Measurements from ENCODE around the gene YPEL2.

Gene YPEL2

DNA sequence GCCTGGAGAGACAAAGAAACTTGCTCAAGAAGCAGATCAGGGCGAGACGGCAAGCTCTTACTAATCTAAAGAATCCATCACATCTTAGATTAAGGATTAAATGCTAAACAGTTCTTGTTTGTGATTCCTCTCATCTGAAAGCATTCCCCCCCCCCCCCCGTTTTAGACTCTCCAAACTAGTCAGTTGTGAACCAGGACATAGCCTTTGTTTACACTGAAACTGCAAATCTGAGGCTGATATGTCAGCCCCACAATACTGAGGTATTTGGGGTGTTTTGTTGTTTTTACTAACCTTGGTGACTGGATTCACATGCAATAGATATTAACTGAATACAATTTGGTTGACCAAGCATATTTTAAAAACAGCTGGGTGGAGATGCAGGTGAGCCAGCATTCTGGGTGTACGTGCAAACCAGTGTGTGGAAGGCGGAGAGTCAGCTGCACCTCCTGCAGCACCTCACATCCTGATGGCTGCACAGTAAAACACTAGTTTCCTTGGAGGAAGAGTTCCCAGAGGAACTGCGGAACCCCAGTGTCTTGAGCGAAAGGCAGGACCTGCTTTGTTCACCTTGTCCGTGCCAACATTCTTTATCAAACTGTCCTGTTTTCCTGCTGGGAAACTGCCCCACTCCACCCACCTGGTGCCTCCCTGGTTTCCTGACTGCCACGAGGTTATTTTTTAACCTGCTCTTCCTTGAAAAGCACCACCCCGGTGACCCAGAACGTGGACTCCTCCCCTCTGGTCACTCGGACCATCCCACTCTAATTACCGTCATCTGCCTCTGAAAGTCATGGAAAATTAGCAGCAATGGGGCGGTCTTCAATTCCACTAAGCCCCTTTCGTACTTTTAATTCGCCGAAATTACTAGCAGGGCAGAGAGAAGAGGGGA is 1.2 kb upstream of the YPEL2 start:
- DNase-seq = peak; percentile 53

- DNase-seq = peak; percentile 47
Observed at GRCh38 chr17:59331929-59332748, 684 bp downstream of the YPEL2 start.

GRCh38 chr17:59332749-59333377 is 1.4 kb downstream of the YPEL2 start:
- peak; percentile 45 for DNase-seq

DNA sequence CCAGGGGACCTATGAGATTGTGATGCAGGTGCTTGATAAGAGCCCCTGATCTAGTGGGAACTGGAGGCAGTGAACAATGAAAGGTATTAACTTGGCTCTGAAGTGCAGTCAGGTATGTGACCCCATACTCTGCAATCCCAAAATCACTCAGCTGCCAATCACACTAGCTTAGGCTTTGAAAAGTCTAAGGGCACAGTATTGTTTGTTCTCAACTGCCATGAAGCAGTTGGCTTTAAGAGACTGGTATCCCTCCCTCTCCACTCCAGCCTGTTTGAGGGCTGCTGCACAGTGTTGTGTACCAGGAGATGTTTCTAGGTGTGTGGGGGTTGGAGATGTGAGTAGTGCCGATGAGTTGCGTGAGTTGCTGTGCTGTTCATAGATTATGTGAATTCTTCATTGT is 2.4 kb downstream of the YPEL2 start:
- no peak for DNase-seq

- DNase-seq = no peak
Observed at GRCh38 chr17:59335685-59336084, 4.2 kb downstream of the YPEL2 start.

DNA sequence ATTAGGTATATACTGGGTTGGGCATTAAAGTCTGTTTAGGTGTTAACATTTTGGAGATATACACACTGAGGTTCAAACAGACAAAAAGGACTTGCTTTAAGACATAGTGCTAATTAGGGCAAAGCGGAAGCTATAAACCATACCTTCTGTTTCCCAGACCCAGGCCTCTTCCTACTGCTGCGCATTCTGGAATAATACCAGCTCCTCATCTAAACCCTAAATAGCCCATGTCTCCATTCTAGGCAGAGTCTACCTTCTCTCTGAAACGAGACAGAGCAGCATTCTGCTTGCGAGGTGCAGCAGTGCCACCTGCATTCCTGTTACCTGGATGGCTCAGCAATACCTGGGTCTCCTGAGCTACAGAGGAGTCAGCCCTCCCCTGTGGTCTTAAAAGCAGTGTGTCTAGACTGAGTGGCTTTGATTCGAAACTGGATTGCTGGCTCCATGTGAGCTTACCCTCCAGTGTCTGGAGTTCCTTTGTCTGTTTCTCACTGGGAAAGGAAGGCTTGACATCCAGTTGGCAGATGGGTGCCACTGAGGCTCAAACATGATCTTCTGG is 6.4 kb downstream of the YPEL2 start:
- no peak for DNase-seq

GRCh38 chr17:59338498-59338897 is 7.0 kb downstream of the YPEL2 start:
- no peak for DNase-seq

- DNase-seq = no peak
Observed at GRCh38 chr17:59341922-59342321, 10.5 kb downstream of the YPEL2 start.

DNA sequence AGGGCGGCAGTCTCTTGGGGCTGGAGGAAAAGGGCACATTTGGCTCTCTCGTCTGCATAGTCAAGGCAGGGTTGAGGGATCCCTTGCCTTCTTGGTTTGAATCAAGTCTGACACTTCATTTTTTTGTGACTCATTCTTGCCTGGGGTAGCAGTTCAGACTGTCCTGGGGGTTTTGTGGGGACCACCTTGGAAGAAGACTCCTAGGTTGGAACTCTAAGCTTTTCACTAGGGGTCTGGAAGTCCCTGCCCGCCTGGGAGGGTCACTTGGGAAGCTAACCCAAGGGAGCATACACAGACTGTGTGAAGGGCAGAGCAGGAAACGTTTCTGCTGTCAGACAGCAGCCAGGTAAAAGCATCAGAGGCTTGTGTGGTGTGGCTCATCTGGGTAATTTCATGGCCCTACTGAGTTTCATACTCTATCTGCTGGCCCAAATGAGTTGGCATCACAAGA is 11.3 kb downstream of the YPEL2 start:
- peak; percentile 30 for DNase-seq

GRCh38 chr17:59345476-59345875 is 14.0 kb downstream of the YPEL2 start:
- DNase-seq = no peak

- no peak for DNase-seq
Observed at GRCh38 chr17:59346341-59346740, 14.9 kb downstream of the YPEL2 start.

- no peak for DNase-seq
Observed at GRCh38 chr17:59346876-59347407, 15.5 kb downstream of the YPEL2 start.

DNA sequence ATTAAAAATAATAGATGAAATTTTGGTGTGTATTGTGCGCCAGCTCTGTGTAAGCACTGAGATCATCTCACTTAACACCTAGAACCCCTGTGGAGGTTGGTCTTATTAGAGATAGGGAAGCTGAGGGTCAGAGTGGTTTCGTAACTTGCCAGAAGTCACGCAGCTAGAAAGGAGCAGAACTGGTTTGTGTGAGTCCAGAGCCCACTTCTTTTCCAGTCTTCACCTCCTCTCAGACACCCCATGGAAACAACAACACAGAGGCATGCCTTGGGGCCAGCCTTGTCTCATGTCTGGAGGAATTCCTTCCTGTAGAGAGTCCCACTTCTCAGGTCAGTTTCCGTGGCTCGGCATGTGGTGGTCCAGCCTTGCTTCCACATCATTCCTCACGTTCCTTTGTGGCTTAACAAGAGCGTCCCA is 16.5 kb downstream of the YPEL2 start:
- DNase-seq = no peak

DNA sequence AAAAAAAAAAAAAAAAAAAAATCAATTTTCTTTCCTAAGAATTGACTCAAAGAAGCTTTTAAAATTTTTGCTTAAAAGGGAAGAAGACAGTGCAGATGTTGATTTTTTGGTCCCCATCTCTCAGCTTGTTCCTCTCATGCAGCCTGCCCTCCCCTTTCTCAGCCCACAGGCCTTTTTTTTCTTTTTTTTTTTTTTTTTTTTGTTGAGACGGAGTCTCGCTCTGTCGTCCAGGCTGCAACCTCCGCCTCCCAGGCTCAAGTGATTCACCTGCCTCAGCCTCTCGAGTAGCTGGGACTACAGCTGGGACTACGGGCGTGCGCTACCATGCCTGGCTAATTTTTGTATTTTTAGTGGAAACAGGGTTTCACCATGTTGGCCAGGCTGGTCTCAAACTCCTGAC is 17.7 kb downstream of the YPEL2 start:
- DNase-seq = no peak

- peak; percentile 56 for DNase-seq
Observed at GRCh38 chr17:59353106-59353854, 21.8 kb downstream of the YPEL2 start.

- no peak for DNase-seq
Observed at GRCh38 chr17:59353936-59354755, 22.7 kb downstream of the YPEL2 start.

DNA sequence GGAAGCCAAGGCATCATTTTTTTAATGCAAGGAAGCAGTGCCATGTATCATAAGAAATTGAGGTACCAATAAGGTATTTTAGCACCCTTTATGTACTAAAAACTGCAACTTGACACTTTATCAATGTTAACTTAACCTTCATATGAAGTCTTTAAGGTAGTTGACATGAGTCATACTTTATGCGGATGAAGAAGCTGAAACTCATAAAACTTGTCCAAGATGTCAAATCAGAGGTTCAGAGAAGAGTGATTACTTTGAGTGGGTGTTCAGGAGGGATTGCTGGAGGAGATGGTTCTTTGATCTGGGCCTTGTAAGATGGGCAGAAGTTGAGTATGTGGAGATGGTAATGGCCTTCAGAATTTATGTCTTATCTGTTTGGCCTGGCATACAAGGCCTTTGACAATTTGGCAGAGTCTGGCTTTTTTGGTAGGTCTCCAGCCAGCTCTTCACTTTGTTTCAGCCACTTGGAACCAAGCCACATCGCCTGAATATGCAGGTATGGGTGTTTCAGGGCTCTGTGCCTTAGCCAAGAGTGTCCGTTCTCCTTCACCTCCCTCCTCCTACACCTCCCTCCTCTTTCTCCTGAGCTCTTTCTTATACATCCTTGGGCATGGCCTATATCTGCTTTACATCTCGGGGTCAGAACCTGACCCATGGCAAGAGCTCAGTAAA is 23.7 kb downstream of the YPEL2 start:
- DNase-seq = no peak

DNA sequence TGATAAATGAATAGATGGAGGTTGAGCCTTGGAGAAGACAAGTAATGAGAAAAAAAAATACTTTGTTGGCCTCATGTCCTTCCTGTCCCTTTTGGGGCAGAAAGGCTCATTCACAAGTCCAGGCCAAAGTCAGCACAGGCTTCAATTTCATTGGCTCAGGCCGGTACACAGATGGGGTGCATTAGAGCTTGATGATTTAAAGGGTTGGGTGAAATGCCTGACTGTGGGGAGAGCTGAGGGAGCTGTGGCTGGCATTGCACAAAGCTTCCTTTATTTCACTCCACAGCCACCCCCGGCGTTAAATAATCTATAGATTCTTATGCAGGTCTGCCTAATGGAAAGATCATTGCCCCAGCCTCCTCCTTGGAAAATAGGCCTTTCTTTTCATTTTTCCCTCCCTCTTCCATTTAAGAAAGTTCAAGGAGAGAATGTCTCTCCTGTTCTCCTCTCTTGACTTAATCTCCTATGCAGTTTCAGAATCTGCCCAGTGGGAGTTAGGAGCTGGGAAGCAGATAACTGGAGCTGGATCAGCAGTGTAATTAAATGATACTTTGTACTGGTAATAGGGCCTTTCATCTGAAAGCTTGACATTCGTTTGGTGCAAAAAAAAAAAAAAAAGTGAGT is 24.4 kb downstream of the YPEL2 start:
- no peak for DNase-seq

DNA sequence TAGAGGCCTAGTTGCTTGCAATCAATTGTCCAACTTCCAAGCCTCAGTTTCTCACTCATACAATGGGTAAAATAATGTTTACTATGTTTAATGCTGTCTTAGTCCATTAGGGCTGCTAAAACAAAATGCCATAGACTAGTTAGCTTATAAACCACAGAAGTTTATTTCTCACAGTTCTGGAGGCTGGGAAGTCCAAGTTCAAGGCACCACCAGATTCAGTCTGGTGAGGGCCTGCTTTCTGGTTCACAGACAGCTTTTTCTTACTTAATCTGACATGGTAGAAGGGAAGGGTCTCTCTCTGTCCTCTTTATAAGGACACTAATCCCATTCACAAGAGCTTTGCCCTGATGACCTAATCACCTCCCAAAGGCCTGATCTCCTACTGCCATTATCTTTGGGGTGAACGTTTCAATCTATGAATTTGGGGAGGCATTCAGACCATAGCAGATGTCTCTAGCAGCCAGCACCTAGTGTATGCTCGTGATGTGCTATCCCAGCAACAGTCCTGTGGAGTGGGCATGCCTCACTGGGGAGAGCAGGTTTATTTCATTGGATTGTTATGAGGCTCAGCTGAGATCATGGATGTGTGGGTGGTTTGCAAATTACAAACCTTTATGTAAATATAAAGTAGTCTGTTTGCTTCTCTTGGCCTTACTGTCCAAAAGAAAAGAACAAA is 25.2 kb downstream of the YPEL2 start:
- DNase-seq = no peak
